ENCODE results near the gene RPTOR. TPM values are rescaled to one million over a fixed set of nuclear protein-coding genes. Genes with fewer than 3 reads are reported as not detected.
A peak's percentile ranks its signal among the peaks of the same experiment; 100 is the strongest.

The RPTOR gene
- total and polyA plus RNA-seq, 4 donors: 12.4 to 46.1 (median 29.7) TPM

GRCh38 chr17:80772906-80773242 is 228.2 kb downstream of the RPTOR start:
- H3K27me3 ChIP-seq (ENCODE audit: control insufficient read depth in 3 of 3, insufficient read depth in 3 of 3, low read length in 2 of 3): no peaks in the 10 kb centered on the region
- ATAC-seq (ENCODE audit: insufficient read depth, low FRiP score): no peak
- DNase-seq: no peak
- H3K9ac ChIP-seq (ENCODE audit: insufficient read depth in 1 of 2, low read length in 2 of 2): peak overlapping the region in 1 of 2 donors; percentile 43
- 92% methylated on average over 8 of the region's 8 CpGs for WGBS, 2 donors
- H3K4me3 ChIP-seq: no peak overlapping the region
- no peaks in the 10 kb centered on the region for H3K9me3 ChIP-seq (ENCODE audit: control insufficient read depth in 4 of 4, insufficient read depth in 3 of 4, low read length in 3 of 4)
- H3K36me3 ChIP-seq (ENCODE audit: control insufficient read depth in 4 of 4, insufficient read depth in 4 of 4, low read length in 4 of 4): peaks cover 0 to 11% (median 0%) of the 10 kb centered on the region in 4 donors
- no peak overlapping the region for H3K27ac ChIP-seq (ENCODE audit: low read depth in 1 of 2, low read length in 1 of 2)
- H3K4me1 ChIP-seq (ENCODE audit: control insufficient read depth in 5 of 5, insufficient read depth in 5 of 5, low read length in 5 of 5): peaks cover 0 to 28% (median 0%) of the 10 kb centered on the region in 5 donors
- TF ChIP-seq, protein P1, sequence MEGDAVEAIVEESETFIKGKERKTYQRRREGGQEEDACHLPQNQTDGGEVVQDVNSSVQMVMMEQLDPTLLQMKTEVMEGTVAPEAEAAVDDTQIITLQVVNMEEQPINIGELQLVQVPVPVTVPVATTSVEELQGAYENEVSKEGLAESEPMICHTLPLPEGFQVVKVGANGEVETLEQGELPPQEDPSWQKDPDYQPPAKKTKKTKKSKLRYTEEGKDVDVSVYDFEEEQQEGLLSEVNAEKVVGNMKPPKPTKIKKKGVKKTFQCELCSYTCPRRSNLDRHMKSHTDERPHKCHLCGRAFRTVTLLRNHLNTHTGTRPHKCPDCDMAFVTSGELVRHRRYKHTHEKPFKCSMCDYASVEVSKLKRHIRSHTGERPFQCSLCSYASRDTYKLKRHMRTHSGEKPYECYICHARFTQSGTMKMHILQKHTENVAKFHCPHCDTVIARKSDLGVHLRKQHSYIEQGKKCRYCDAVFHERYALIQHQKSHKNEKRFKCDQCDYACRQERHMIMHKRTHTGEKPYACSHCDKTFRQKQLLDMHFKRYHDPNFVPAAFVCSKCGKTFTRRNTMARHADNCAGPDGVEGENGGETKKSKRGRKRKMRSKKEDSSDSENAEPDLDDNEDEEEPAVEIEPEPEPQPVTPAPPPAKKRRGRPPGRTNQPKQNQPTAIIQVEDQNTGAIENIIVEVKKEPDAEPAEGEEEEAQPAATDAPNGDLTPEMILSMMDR (IDR thresholded peaks at IDR 0.05; ENCODE audit: control extremely low read depth, extremely low read depth): no peak

GRCh38 chr17:80773243-80773991 is 228.8 kb downstream of the RPTOR start:
- DNase-seq (peak; percentile 67 to 75 (median 74)), ATAC-seq (ENCODE audit: insufficient read depth, low FRiP score) (no peak)
- Histone ChIP-seq H3K27ac (ENCODE audit: low read depth in 1 of 2, low read length in 1 of 2) (no peak overlapping the region), H3K9me3 (ENCODE audit: control insufficient read depth in 4 of 4, insufficient read depth in 3 of 4, low read length in 3 of 4) (no peaks in the 10 kb centered on the region), H3K4me1 (ENCODE audit: control insufficient read depth in 5 of 5, insufficient read depth in 5 of 5, low read length in 5 of 5) (peaks cover 0 to 28% (median 0%) of the 10 kb centered on the region in 5 donors), H3K27me3 (ENCODE audit: control insufficient read depth in 3 of 3, insufficient read depth in 3 of 3, low read length in 2 of 3) (no peaks in the 10 kb centered on the region), H3K36me3 (ENCODE audit: control insufficient read depth in 4 of 4, insufficient read depth in 4 of 4, low read length in 4 of 4) (peaks cover 0 to 11% (median 0%) of the 10 kb centered on the region in 4 donors), H3K4me3 (no peak overlapping the region), H3K9ac (ENCODE audit: insufficient read depth in 1 of 2, low read length in 2 of 2) (peak overlapping the region in 1 of 2 donors; percentile 43)
- 69 to 75% methylated on average over 19 of the region's 19 CpGs for WGBS, 2 donors
- TF ChIP-seq, protein P1 (IDR thresholded peaks at IDR 0.05; ENCODE audit: control extremely low read depth, extremely low read depth): no peak

DNA sequence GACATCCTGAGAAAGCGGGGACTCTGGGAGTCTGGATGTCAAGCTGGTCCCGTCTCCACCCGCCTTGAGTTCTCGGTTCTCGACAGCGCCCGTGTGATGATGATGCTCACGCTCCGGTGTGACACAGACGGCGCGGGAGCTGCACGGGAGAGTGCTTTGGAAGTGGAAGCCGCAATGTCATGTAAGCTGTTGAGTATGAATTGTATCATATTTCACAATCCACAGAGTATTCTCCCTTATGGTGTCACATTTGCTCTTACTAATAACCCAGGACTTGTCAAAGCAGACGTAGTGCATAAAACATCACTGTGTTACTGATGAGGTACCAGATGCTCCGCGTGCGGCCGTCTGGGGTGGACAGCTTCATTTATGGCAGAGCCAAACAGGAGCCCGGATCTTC is 229.5 kb downstream of the RPTOR start:
- DNase-seq (peak in 1 of 3 donors; percentile 44), ATAC-seq (ENCODE audit: insufficient read depth, low FRiP score) (no peak)
- Histone ChIP-seq H3K9ac (ENCODE audit: insufficient read depth in 1 of 2, low read length in 2 of 2) (no peak overlapping the region), H3K4me3 (no peak overlapping the region), H3K36me3 (ENCODE audit: control insufficient read depth in 4 of 4, insufficient read depth in 4 of 4, low read length in 4 of 4) (peaks cover 0 to 11% (median 0%) of the 10 kb centered on the region in 4 donors), H3K27ac (ENCODE audit: low read depth in 1 of 2, low read length in 1 of 2) (no peak overlapping the region), H3K4me1 (ENCODE audit: control insufficient read depth in 5 of 5, insufficient read depth in 5 of 5, low read length in 5 of 5) (peaks cover 0 to 33% (median 3%) of the 10 kb centered on the region in 5 donors), H3K9me3 (ENCODE audit: control insufficient read depth in 4 of 4, insufficient read depth in 3 of 4, low read length in 3 of 4) (no peaks in the 10 kb centered on the region), H3K27me3 (ENCODE audit: control insufficient read depth in 3 of 3, insufficient read depth in 3 of 3, low read length in 2 of 3) (no peaks in the 10 kb centered on the region)
- WGBS, 2 donors: 74 to 87% methylated on average over 20 of the region's 20 CpGs
- TF ChIP-seq, protein P1 (IDR thresholded peaks at IDR 0.05; ENCODE audit: control extremely low read depth, extremely low read depth): no peak

Measured in lung (tissue), 12 donors.